Measurements from ENCODE around the gene TUBG2. TPM values are rescaled to one million over a fixed set of nuclear protein-coding genes. Genes with fewer than 3 reads are reported as not detected.

TUBG2 gene
- polyA plus RNA-seq, 1 of the 3 experiments (the other 2 are of a cell fraction), result 33.9 TPM

GRCh38 chr17:42681976-42682721 lies 23.1 kb downstream of the TUBG2 start, which contains the start of gene CNTNAP1:
Gene CNTNAP1, plus strand, starts transcription at chr17:42682531. Its CDS starts 299 bp downstream, at chr17:42682830.
- H3K9me2 ChIP-seq, result no peaks in the 10 kb centered on the region
- H3F3A ChIP-seq (replicated peaks; ENCODE audit: insufficient read depth), result peaks cover 33% of the 10 kb centered on the region
- no peaks in the 10 kb centered on the region for H3K9me3 ChIP-seq
- ChIA-PET CTCF (interaction anchor here (0.8 to 4.2 kb wide), 3 partner anchors 64 to 105 kb away, joined by 3 to 47 read pairs (median 13); partner anchors contain the start of gene PSMC3IP), POLR2A (interaction anchor here (1.1 to 2.6 kb wide), 4 partner anchors 9 to 104 kb away, joined by 3 to 16 read pairs (median 4); partner anchors contain the start of gene PSMC3IP)
- H3K27ac ChIP-seq (ENCODE audit: low read depth in 2 of 2, low read length in 1 of 2), result peak within 1 kb of the TSS; percentile 56 to 92
- peak within 1 kb of the TSS; percentile 90 for H3K4me2 ChIP-seq
- peak; percentile 90 for DNase-seq
- H2AFZ ChIP-seq (ENCODE audit: low read depth), result peak within 1 kb of the TSS; percentile 87
- peak within 1 kb of the TSS; percentile 64 for H3K9ac ChIP-seq
- peaks cover 5% of the 10 kb centered on the region for H3K79me2 ChIP-seq (ENCODE audit: insufficient read depth)
- H3K27me3 ChIP-seq (ENCODE audit: insufficient read depth), result no peaks in the 10 kb centered on the region
- peak within 1 kb of the TSS; percentile 65 to 71 for H3K4me3 ChIP-seq (ENCODE audit: low read depth in 2 of 2, low read length in 1 of 2)
- H4K20me1 ChIP-seq (ENCODE audit: insufficient read depth), result no peaks in the 10 kb centered on the region
- WGBS (ENCODE audit: low lambda C conversion rate), result 24% methylated on average over 22 of the region's 22 CpGs
- peaks cover 10 to 44% of the 10 kb centered on the region in 2 experiments for H3K4me1 ChIP-seq (ENCODE audit: control insufficient read depth in 1 of 2, insufficient read depth in 2 of 2, low read depth in 1 of 2, low read length in 1 of 2)
- H3K36me3 ChIP-seq (replicated peaks in 1 of 2; ENCODE audit: control insufficient read depth in 1 of 2, insufficient read depth in 2 of 2, low read length in 1 of 2), result peaks cover 0 to 14% of the 10 kb centered on the region in 2 experiments
- TF ChIP-seq, protein P1, sequence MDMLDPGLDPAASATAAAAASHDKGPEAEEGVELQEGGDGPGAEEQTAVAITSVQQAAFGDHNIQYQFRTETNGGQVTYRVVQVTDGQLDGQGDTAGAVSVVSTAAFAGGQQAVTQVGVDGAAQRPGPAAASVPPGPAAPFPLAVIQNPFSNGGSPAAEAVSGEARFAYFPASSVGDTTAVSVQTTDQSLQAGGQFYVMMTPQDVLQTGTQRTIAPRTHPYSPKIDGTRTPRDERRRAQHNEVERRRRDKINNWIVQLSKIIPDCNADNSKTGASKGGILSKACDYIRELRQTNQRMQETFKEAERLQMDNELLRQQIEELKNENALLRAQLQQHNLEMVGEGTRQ (IDR thresholded peaks at IDR 0.05; ENCODE audit: borderline replicate concordance, low read depth, low read length), result no peak
- TF ChIP-seq SIN3A (IDR thresholded peaks at IDR 0.05; ENCODE audit: borderline replicate concordance, low read depth, low read length) (no peak), EZH2phosphoT487 (IDR thresholded peaks at IDR 0.05; ENCODE audit: borderline replicate concordance, low read depth) (no peak), ZBTB33 (IDR thresholded peaks at IDR 0.05; ENCODE audit: borderline replicate concordance, low read depth) (no peak), GATA2 (CRISPR knock-in tag; IDR thresholded peaks at IDR 0.05) (no peak), JUND (IDR thresholded peaks at IDR 0.05) (no peak), FOSL2 (IDR thresholded peaks at IDR 0.05; ENCODE audit: borderline replicate concordance, low read depth) (no peak), RAD21 (IDR thresholded peaks at IDR 0.05; ENCODE audit: low read length) (no peak), MXI1 (IDR thresholded peaks at IDR 0.05; ENCODE audit: low read depth, low read length) (peak; percentile 85), RFX5 (IDR thresholded peaks at IDR 0.05; ENCODE audit: low read length) (no peak), GABPA (IDR thresholded peaks at IDR 0.05; ENCODE audit: low read depth) (no peak), EP300 (IDR thresholded peaks at IDR 0.05; ENCODE audit: borderline replicate concordance in 1 of 2, low read depth in 1 of 2, low read length in 1 of 2) (peak in 1 of 2 experiments; percentile 20; a peak in 1 of 4 replicates), ELF1 (IDR thresholded peaks at IDR 0.05) (no peak), FOXM1 (IDR thresholded peaks at IDR 0.05; ENCODE audit: low read depth) (no peak), YY1 (IDR thresholded peaks at IDR 0.05; ENCODE audit: low read depth) (peak; percentile 27; the same call in 1 of the 2 replicates), NFIC (IDR thresholded peaks at IDR 0.05; ENCODE audit: borderline replicate concordance) (peak; percentile 39), FOXJ3 (CRISPR knock-in tag; IDR thresholded peaks at IDR 0.05) (no peak), REST (IDR thresholded peaks at IDR 0.05; ENCODE audit: low read depth, low read length) (0 out of 2 replicates have a peak, but pooled peaks have one; percentile 7)
- TF ChIP-seq, protein P2, sequence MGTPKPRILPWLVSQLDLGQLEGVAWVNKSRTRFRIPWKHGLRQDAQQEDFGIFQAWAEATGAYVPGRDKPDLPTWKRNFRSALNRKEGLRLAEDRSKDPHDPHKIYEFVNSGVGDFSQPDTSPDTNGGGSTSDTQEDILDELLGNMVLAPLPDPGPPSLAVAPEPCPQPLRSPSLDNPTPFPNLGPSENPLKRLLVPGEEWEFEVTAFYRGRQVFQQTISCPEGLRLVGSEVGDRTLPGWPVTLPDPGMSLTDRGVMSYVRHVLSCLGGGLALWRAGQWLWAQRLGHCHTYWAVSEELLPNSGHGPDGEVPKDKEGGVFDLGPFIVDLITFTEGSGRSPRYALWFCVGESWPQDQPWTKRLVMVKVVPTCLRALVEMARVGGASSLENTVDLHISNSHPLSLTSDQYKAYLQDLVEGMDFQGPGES (IDR thresholded peaks at IDR 0.05; ENCODE audit: low read depth, low read length), result no peak
- TF ChIP-seq, protein P3, sequence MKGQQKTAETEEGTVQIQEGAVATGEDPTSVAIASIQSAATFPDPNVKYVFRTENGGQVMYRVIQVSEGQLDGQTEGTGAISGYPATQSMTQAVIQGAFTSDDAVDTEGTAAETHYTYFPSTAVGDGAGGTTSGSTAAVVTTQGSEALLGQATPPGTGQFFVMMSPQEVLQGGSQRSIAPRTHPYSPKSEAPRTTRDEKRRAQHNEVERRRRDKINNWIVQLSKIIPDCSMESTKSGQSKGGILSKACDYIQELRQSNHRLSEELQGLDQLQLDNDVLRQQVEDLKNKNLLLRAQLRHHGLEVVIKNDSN (IDR thresholded peaks at IDR 0.05; ENCODE audit: borderline replicate concordance, low read depth), result no peak
- TF ChIP-seq, protein P4, sequence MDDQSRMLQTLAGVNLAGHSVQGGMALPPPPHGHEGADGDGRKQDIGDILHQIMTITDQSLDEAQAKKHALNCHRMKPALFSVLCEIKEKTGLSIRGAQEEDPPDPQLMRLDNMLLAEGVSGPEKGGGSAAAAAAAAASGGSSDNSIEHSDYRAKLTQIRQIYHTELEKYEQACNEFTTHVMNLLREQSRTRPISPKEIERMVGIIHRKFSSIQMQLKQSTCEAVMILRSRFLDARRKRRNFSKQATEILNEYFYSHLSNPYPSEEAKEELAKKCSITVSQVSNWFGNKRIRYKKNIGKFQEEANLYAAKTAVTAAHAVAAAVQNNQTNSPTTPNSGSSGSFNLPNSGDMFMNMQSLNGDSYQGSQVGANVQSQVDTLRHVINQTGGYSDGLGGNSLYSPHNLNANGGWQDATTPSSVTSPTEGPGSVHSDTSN (IDR thresholded peaks at IDR 0.05), result peak; percentile 4; the same call in 1 of the 2 replicates
- TF ChIP-seq, protein P5, sequence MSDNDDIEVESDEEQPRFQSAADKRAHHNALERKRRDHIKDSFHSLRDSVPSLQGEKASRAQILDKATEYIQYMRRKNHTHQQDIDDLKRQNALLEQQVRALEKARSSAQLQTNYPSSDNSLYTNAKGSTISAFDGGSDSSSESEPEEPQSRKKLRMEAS (IDR thresholded peaks at IDR 0.05; ENCODE audit: low read depth), result peak; percentile 79

All from SK-N-SH (cell line).